HG02610 (cell line): ENCODE results near the gene TMPRSS12.
A peak's percentile ranks its signal among the peaks of the same experiment; 100 is the strongest.
"Not testable (repeated sequence)": the region's sequence is repeated elsewhere in the genome, so short reads cannot be mapped to it uniquely, and the experiment has no call there.

ENCODE experiments used
- ATAC-seq: cut with Tn5 transposase; IDR thresholded peaks from one replicate; pipeline ENCODE4 v1.9.1; 2021; ENCODE audit warnings: mild to moderate bottlenecking, moderate library complexity; ENCODE audit not compliant: unreplicated experiment

TMPRSS12 gene

DNA sequence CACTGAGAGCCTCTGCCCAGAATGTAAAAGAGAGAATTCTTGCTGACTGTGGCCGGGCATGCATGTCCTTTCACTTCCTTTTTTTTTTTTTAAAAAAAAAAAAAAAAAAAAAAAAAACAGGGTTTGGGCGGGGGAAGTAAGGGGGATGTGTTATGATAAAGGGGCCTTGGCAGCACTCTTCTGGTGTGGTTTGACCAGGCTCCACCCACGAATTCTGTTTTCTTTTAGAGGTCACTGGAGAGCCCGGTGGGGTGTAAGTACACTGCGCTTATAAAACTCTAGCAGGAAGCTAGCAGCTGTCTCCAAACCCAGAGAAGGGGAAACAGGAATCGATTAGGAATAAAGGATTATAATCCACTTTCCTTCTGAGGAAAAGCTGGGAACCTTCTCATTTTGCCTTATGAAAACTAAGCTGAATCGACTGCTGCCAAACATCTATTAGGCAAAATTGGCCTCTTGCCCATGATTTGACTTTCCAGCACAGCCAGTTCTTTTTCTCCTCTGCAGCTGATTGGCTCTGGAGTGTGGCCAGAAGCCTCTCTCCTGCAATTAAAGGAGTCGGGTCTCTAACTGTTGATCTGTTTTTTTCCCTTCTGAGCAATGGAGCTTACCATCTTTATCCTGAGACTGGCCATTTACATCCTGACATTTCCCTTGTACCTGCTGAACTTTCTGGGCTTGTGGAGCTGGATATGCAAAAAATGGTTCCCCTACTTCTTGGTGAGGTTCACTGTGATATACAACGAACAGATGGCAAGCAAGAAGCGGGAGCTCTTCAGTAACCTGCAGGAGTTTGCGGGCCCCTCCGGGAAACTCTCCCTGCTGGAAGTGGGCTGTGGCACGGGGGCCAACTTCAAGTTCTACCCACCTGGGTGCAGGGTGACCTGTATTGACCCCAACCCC is 82.0 kb downstream of the TMPRSS12 start:
- peak; percentile 69 for ATAC-seq

DNA sequence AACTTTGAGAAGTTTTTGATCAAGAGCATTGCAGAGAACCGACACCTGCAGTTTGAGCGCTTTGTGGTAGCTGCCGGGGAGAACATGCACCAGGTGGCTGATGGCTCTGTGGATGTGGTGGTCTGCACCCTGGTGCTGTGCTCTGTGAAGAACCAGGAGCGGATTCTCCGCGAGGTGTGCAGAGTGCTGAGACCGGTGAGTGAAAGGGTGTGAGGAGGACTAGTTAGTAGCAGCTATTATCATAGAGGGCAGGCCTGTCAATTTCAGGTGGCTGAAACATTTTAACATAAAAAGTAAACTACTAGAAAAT is 82.6 kb downstream of the TMPRSS12 start:
- ATAC-seq = no peak

DNA sequence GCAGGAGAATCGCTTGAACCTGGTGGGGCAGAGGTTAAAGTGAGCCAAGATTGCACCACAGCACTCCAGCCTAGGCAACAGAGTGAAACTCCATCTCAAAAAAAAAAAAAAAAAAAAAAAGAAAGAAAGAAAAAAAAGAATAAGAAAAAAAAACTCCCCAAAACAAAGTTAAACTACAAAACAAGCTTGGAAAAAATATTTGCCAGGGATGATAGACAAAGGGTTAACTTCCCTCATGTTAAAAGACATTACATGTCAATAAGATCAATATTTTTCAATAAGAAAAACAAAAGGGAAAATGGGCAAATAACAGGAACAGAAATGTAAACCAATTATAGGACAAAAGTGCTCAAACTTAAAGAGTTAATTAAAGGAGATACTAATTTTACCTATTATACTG is 83.2 kb downstream of the TMPRSS12 start:
- no peak for ATAC-seq

DNA sequence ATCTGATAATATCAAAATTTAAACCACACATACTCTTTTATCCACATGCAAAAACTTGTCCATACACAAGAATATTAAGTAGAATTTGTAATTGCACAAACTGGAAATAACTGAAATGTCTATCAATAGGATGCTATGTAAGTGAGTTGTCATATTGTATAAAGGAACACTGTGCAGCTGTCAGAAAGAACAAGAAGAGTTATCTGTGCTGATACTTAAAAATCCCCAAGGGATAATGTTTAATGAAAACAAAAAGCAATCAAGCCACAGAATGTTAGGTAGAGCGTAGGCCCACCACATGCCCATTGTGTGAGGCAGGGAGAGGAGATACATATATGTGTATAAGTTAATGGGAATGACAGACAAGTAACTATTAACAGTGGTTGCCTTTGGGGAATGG is 83.7 kb downstream of the TMPRSS12 start:
- no peak for ATAC-seq

DNA sequence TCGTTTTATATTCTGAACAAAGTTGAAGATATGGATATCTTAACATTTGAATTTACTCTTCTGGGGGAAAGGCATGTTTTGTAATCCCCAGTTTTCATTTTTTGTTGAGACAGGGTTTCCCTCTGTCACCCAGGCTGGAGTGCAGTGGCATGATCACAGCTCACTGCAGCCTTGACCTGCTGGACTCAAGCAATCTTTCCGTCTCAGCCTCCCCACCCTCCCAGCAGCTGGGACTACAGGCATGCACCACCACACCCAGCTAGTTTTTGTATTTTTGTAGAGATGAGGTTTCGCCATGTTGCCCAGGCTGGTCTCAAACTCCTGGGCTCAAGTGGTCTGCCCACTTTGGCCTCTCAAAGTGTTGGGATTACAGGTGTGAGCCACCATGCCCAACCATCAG is 84.2 kb downstream of the TMPRSS12 start:
- ATAC-seq = not testable (repeated sequence)

DNA sequence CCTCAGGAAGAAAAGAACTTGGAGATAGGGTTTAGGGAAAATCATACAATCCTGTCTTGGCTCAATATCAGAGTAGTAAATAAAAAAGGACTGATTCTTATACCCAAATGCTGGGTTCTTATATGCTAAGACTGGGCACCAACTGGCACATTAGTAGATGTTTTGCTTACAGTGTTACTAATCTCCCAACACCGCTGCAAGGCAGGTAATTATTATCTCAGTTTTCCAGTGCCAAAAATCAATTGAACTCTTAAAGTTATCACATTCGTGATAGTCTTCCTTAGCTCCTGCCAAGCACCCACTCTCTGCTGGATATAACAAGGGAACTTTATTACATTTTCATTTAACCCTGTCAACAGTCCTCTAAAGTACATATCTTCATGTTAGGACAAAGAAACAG is 84.6 kb downstream of the TMPRSS12 start:
- no peak for ATAC-seq

DNA sequence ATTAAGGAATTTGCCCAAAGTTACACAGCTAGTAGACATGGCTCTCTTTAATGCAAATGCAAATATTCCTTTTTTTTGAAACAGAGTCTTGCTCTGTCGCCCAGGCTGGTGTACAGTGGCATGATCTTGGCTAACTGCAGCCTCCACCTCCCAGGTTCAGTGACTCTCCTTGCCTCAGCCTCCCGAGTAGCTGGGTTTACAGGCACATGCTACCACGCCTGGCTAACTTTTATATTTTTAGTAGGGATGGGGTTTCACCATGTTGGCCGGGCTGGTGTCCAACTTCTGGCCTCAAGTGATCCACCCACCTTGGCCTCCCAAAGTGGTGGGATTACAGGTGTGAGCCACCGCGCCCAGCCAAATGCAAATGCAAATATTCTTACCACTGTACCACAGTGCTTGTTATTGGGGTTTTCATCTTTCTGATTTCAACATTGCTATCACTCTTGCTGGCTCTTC is 85.1 kb downstream of the TMPRSS12 start:
- no peak for ATAC-seq

DNA sequence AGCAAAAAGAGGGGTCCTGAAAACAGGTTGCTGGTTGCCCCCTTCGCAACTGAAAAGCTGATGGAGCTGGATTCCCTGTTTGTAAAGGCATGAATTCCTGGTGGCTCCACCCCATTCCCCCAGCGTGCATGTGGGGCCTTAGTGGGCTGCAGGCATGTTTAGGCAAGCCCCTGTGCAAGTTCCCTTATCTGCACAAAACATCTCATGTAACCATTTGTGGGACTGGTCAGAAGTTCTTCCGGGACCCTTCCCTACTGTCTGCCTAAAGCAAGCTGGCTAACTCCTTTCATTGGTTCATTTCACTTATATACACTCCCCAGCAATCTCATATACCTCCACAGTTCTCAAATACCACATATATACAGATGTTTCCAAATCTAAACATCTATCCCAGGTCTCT is 85.7 kb downstream of the TMPRSS12 start:
- no peak for ATAC-seq

DNA sequence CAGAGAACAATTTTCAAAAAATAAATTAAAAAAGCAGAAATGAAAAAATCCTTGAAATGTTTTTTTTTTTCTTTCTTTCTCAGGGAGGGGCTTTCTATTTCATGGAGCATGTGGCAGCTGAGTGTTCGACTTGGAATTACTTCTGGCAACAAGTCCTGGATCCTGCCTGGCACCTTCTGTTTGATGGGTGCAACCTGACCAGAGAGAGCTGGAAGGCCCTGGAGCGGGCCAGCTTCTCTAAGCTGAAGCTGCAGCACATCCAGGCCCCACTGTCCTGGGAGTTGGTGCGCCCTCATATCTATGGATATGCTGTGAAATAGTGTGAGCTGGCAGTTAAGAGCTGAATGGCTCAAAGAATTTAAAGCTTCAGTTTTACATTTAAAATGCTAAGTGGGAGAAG is 87.1 kb downstream of the TMPRSS12 start:
- no peak for ATAC-seq

DNA sequence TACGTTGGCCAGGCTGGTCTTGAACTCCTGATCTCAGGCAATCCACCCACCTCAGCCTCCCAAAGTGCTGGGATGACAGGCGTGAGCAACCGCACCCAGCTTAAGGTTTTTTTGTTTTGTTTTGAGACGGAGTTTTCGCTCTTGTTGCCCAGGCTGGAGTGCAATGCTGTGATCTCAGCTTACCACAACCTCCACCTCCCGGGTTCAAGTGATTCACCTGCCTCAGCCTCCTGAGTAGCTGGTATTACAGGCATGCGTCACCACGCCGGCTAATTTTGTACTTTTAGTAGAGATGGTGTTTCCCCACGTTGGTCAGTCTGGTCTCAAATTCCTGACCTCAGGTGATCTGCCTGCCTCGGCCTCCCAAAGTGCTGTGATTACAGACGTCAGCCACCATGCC is 87.8 kb downstream of the TMPRSS12 start:
- ATAC-seq = not testable (repeated sequence)

DNA sequence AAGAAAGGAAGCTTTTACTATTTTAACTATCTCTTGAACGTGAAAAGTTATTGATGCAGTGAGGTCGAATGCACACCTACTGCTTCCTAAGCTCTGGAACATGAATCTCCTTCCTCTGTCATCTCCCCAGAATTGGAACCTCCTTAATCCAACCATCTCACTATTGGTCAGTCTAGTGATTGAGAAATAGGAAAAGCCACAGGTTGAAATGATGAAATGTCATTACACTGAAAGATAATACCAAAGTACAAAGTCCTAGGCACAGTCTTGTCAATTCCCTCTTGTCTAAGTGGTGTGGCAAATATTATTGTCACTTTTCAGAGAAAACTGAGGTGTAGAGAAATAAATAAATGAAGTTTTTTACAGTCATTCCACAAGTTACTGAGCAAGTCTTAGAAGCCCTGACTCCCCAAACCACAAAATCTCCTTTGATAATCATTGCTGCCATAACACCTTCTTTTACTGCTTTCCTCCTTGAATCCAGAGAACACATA is 90.1 kb downstream of the TMPRSS12 start:
- ATAC-seq = no peak

DNA sequence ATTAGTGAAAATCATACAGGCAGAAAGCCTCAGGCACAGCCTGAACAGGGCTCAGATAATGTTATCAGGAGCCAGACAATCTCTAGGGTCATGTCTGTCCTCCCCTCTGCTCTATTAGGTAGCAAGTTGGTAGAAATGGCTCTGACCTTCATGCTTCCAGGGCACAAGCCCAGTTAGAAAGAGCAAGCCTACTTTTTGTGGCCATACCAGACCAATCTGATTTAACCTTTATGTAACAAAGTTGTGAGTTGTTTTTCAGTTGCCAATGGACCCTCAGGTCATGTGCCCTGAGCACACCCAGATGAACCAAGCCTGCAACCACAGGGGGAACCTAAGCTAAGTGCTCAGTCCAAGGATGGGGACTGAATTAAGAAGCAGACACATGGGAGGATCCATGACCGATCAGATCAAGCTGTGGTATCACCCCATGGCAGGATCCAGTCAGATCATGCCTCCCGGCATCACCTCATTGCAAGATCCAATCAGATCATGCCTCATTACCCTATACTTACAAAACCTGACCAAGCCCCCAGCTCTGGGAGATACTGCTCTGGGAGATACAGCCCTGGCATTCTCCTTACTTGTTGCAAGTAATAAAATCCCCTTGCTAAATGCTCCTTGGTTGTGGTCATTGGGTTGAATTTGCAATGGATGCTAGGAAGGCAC is 90.9 kb downstream of the TMPRSS12 start:
- no peak for ATAC-seq

DNA sequence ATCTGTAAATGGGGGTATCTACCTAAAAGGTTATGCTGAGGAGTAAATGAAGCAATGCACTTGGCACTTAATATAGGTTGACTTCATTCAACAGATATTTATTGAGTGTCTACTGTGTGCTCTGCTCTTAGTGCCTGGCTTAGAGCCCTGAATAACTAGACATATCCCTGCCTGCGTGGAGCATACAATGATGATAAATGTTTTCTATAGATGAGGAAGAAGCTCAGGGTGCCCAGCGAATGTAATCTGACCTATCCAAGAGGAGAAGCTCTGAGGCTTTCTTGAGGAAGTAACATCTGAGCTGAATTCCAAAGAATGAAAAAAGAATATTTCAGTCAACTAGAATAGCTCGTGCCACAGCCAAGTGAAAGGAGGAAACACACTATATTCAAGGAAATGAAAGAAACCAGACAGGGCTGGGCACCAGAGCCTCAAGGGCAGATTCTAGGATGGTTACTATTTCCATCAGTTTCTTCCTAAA is 91.7 kb downstream of the TMPRSS12 start:
- ATAC-seq = no peak

DNA sequence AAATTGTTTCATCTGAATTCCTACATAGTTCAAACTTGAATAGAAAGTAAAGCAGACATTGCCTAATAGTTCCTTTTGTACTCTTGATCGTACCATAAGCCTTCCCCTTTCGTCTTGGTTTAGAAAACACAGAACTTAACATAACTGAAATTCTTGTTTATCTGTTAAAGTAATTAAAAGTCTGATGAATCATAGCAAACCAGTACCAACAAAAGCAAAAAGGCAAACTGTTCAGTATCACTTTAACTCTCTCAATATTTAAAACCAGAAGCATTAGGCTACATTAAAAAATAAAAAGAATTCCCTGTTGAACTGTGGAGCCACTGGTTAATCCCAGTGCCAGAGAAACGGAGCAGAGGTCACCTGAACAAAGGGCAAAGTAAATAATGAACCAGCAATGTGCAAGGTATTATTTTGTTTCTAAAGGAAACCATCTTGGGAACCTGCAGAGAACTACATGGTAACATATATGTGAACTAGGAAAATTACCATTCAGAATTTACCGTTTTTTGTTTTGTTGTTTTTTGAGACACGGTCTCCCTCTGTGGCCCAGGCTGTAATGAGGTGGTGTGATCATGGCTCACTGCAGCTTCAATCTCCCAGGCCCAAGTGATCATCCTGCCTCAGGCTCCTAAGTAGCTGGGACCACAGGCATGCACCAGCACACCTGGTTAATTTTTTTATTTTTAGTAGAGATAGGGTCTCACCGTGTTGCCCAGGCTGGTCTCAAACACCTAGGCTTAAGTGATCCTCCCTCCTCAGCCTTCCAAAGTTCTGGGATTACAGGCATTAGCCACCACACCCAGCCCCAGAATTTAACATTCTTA is 92.5 kb downstream of the TMPRSS12 start:
- no peak for ATAC-seq

DNA sequence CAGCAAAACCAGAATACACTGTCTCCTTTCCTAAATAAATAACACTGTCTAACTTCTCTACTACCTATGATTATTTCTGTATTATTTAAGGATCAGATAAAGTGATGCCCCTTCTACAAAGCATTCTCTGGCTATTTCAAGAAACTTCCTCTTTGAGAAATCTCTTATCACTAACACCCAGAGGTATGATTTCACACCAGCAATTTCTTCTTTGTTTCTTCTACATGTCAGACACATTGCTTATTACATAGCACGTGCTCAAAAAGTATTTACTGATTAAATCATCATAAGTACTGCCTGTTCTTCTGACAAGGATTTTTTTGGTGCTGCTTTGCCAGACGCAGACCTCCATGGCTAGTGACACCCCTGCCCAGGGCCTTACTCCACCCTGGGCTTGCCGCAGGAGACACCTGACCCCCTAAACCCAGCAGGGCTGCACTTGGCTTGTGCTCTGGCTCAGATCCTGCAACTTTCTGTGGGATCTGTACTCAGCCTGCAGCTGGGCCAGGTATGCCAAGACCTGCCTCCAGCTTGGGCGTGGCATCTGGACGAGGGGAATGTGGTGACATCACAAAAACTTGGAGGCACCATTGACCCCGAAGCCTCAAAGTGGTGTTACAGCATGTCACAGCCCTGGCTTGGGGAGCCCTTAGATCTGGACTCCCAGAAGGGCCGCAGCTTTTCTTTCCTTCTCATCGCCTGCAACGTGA is 94.2 kb downstream of the TMPRSS12 start:
- ATAC-seq = no peak
